DOHH2 (cell line): ENCODE data around the gene PDCD10.

Experiments used
- H3F3A ChIP-seq: fragments of 200-600 bp; sonication (generic), shearing (Covaris generic); 2 replicates; pipeline ENCODE4 v1.6.0; 2016; ENCODE audit warnings: antibody characterized with exemption, mild to moderate bottlenecking; ENCODE audit not compliant: control insufficient read depth, insufficient read depth
- H3K27ac ChIP-seq: fragments of 200-600 bp; sonication (generic); 2 replicates; pipeline ENCODE4 v1.5.1; 2014; ENCODE audit warnings: low read depth, mild to moderate bottlenecking, low read length, moderate library complexity
- H3K27me3 ChIP-seq: fragments of 200-600 bp; sonication (generic); 2 replicates; pipeline ENCODE4 v1.6.1; 2014; ENCODE audit warnings: mild to moderate bottlenecking, low read length, mixed read lengths; ENCODE audit not compliant: control insufficient read depth
- H3K36me3 ChIP-seq: fragments of 200-600 bp; sonication (generic); 2 replicates; pipeline ENCODE4 v1.6.1; 2014; ENCODE audit warnings: mild to moderate bottlenecking, low read length, moderate library complexity, mixed read lengths; ENCODE audit not compliant: control insufficient read depth
- H3K4me1 ChIP-seq: fragments of 200-600 bp; sonication (generic); 2 replicates; pipeline ENCODE4 v1.6.1; 2014; ENCODE audit warnings: mild to moderate bottlenecking, low read length, mixed read lengths; ENCODE audit not compliant: control insufficient read depth
- H3K4me2 ChIP-seq: fragments of 200-600 bp; sonication (generic); 2 replicates; pipeline ENCODE4 v1.6.0; 2014; ENCODE audit warnings: mild to moderate bottlenecking, low read length, moderate library complexity
- H3K4me3 ChIP-seq: fragments of 200-600 bp; sonication (generic); 2 replicates; pipeline ENCODE4 v1.5.1; 2014; ENCODE audit warnings: mild to moderate bottlenecking, low read length, mixed read lengths
- H3K79me2 ChIP-seq: fragments of 200-600 bp; sonication (generic); 2 replicates; pipeline ENCODE4 v1.6.1; 2014; ENCODE audit warnings: mild to moderate bottlenecking, low read length, mixed read lengths; ENCODE audit not compliant: control insufficient read depth
- H3K9me2 ChIP-seq: fragments of 200-600 bp; sonication (generic); replicated peaks from 2 replicates; pipeline ENCODE4 v1.6.1; 2014; ENCODE audit warnings: mild to moderate bottlenecking, low read length, mixed read lengths; ENCODE audit not compliant: control insufficient read depth
- H3K9me3 ChIP-seq: fragments of 200-600 bp; sonication (generic); 2 replicates; pipeline ENCODE4 v1.6.1; 2014; ENCODE audit warnings: antibody characterized with exemption, low read length, mixed read lengths; ENCODE audit not compliant: control insufficient read depth, insufficient read depth
- H4K20me1 ChIP-seq: fragments of 200-600 bp; sonication (generic); 2 replicates; pipeline ENCODE4 v1.6.0; 2014; ENCODE audit warnings: low read depth, mild to moderate bottlenecking, antibody characterized with exemption, low read length, moderate library complexity; ENCODE audit not compliant: control insufficient read depth, insufficient read depth
- EZH2phosphoT487 ChIP-seq: fragments of 200-600 bp; sonication (generic); IDR thresholded peaks from 2 replicates; pipeline ENCODE4 v1.6.1; 2017; ENCODE audit warnings: borderline replicate concordance, mild to moderate bottlenecking, antibody characterized with exemption, low read length, moderate library complexity, mixed read lengths
- TF ChIP-seq, protein P1 (sequence below): fragments of 200-600 bp; sonication (generic); IDR thresholded peaks from one replicate; pipeline ENCODE4 v1.5.1; 2014; ENCODE audit warnings: antibody characterized with exemption, mild to moderate bottlenecking, low read depth, low read length; ENCODE audit not compliant: poor library complexity, severe bottlenecking

PDCD10 gene

GRCh38 chr3:167712445-167712844 is 22.2 kb downstream of the PDCD10 start:
- Histone ChIP-seq H3K4me2 (no peak overlapping the region), H3K4me3 (no peak overlapping the region), H3K79me2 (peaks cover 73% of the 10 kb centered on the region), H3K36me3 (peaks cover 81% of the 10 kb centered on the region), H4K20me1 (no peaks in the 10 kb centered on the region), H3K4me1 (no peaks in the 10 kb centered on the region), H3F3A (no peaks in the 10 kb centered on the region), H3K9me3 (no peaks in the 10 kb centered on the region), H3K9me2 (no peaks in the 10 kb centered on the region), H3K27me3 (no peaks in the 10 kb centered on the region), H3K27ac (no peak overlapping the region)
- TF ChIP-seq, protein P1, sequence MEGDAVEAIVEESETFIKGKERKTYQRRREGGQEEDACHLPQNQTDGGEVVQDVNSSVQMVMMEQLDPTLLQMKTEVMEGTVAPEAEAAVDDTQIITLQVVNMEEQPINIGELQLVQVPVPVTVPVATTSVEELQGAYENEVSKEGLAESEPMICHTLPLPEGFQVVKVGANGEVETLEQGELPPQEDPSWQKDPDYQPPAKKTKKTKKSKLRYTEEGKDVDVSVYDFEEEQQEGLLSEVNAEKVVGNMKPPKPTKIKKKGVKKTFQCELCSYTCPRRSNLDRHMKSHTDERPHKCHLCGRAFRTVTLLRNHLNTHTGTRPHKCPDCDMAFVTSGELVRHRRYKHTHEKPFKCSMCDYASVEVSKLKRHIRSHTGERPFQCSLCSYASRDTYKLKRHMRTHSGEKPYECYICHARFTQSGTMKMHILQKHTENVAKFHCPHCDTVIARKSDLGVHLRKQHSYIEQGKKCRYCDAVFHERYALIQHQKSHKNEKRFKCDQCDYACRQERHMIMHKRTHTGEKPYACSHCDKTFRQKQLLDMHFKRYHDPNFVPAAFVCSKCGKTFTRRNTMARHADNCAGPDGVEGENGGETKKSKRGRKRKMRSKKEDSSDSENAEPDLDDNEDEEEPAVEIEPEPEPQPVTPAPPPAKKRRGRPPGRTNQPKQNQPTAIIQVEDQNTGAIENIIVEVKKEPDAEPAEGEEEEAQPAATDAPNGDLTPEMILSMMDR, result no peak
- TF ChIP-seq EZH2phosphoT487, result no peak

GRCh38 chr3:167711439-167711838 is 23.3 kb downstream of the PDCD10 start:
- no peak overlapping the region for H3K4me2 ChIP-seq
- H3K27me3 ChIP-seq, result no peaks in the 10 kb centered on the region
- H3K4me3 ChIP-seq, result no peak overlapping the region
- no peak for TF ChIP-seq EZH2phosphoT487
- TF ChIP-seq, protein P1, result no peak
- no peaks in the 10 kb centered on the region for H4K20me1 ChIP-seq
- H3K9me2 ChIP-seq, result no peaks in the 10 kb centered on the region
- H3F3A ChIP-seq, result no peaks in the 10 kb centered on the region
- H3K27ac ChIP-seq, result no peak overlapping the region
- H3K4me1 ChIP-seq, result no peaks in the 10 kb centered on the region
- peaks cover 82% of the 10 kb centered on the region for H3K36me3 ChIP-seq
- peaks cover 69% of the 10 kb centered on the region for H3K79me2 ChIP-seq
- H3K9me3 ChIP-seq, result no peaks in the 10 kb centered on the region

- Histone ChIP-seq H3F3A (no peaks in the 10 kb centered on the region), H3K36me3 (peaks cover 82% of the 10 kb centered on the region), H4K20me1 (no peaks in the 10 kb centered on the region), H3K4me3 (no peak overlapping the region), H3K79me2 (peaks cover 64% of the 10 kb centered on the region), H3K27me3 (no peaks in the 10 kb centered on the region), H3K4me2 (no peak overlapping the region), H3K27ac (no peak overlapping the region), H3K9me3 (no peaks in the 10 kb centered on the region), H3K9me2 (no peaks in the 10 kb centered on the region), H3K4me1 (no peaks in the 10 kb centered on the region)
- TF ChIP-seq, protein P1, result no peak
- no peak for TF ChIP-seq EZH2phosphoT487
Measured at GRCh38 chr3:167710552-167710951, 24.1 kb downstream of the PDCD10 start.

DNA sequence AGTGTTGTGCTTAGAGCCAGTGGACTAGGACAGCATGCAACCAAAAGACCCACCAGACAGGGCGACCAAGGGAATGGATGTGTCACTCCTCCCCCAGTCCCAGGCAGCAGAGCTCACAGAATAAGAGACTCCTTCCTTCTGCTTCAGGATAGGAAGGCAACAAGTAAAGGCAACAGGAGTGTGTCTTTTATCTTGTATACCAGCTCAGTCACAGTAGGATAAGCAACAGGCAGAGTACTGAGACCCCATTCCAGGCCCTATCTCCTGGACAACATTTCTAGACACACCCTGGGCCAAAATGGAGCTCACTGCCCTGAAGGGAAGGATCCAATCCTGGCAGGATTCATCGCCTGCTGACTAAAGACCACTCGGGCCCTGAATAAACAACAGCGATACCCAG is 25.0 kb downstream of the PDCD10 start:
- Histone ChIP-seq H3K4me3 (no peak overlapping the region), H3K79me2 (peaks cover 56% of the 10 kb centered on the region), H3K9me2 (no peaks in the 10 kb centered on the region), H3K27ac (no peak overlapping the region), H3K4me1 (no peaks in the 10 kb centered on the region), H3K27me3 (no peaks in the 10 kb centered on the region), H4K20me1 (no peaks in the 10 kb centered on the region), H3K36me3 (peaks cover 73% of the 10 kb centered on the region), H3K4me2 (no peak overlapping the region), H3K9me3 (no peaks in the 10 kb centered on the region), H3F3A (no peaks in the 10 kb centered on the region)
- TF ChIP-seq EZH2phosphoT487, result no peak
- TF ChIP-seq, protein P1, result no peak
